Measurements from ENCODE around the gene KLHL2.
A peak's percentile ranks its signal among the peaks of the same experiment; 100 is the strongest.
"Not testable (repeated sequence)": the region's sequence is repeated elsewhere in the genome, so short reads cannot be mapped to it uniquely, and the experiment has no call there.

The KLHL2 gene

DNA sequence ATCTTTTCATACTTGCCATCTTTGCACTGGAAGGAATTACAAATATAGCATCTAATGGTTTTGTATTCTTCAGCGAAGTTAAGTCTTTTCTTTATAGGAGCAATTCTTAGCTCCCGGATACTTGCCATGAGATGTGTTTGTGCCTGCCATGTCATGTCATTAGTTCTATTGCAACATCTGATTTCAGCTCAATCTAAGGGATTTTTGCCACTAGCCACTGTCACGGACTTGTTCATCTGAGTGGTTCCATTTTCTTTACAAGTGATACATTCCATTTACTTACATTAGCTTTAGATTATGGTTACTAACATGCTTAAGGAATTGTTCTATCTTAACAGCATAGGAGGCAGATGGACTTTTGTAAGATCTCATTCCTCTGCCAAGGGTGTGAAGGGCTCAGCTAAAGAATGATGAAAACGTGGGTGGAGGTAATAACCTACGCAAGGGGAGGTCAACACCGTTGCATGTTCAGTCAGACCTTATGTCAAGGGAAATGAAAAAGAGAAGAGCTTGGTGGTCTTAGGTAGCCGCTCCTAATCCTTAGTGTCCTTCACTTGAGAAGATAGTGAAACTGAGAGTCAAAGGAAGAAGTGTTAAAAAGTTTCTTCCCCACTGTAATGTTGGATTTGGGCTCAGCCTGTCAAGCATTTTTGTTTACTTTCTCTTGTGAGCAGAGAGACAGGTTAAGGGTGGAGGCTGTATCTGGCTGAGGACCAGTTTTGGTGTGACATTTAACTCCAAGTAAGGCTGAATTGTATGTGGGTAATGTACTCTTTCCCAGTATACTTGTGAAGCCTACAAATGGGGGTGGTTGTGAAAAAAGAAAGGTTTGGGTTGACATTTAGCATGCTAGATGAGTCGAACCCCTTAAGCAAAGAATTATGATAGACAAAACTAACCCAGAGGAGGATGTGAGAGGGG is 3.6 kb upstream of the KLHL2 start:
- DNase-seq, result no peak

DNA sequence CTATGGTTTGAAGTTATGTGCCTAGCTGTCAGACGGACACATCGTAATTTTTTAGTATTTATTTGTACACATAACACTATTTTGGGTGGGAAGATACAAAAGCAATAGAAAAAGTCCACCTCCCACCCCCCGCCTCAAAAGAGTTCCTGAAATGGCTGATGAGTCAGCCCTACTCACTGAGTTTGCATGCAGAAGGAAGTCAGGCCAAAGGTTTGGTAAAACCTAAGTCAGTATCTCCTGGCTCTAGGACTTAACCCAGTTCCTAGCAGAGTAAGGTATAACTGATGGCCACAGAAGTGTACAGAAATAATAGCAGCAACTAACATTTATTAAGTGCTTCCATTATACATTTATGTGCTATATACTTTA is 2.9 kb upstream of the KLHL2 start:
- no peak for DNase-seq

- no peak for DNase-seq
Observed at GRCh38 chr4:165207016-165207430, 338 bp upstream of the KLHL2 start.

GRCh38 chr4:165208221-165208652 is 876 bp downstream of the KLHL2 start:
- no peak for DNase-seq

DNA sequence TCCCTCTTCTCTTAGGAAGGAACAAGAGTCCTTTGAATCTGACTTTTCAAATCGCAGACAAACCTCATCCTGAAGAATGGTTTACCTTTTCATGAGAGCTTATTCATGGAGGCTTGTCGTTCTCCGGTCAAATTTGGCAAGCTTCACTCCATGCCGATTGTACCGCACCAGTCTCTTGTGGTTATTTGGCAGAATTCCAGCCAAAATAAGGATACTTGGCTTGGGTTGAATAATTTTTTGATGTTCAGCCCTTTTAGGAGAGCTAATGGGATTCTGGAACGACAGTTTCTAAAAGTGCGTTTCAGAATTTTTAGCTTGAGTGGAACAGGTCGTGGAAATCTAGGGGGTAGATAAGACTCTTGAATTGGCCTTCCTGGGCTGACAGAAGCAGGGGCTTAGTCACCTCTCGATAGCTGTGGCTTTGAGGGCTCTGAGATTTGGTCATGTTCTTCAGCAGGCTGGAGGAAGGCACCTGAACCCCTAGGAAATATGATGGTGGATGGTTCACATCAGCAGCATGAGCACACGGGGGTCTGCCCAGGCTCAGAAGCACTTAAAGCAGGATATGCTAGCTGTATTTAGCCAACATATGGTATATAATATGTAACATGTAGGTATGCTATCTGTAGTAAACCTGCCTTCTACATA is 1.5 kb downstream of the KLHL2 start:
- peak; percentile 18 to 78 for DNase-seq

GRCh38 chr4:165209796-165210195 is 2.4 kb downstream of the KLHL2 start:
- no peak for DNase-seq

- DNase-seq, result no peak
Observed at GRCh38 chr4:165210566-165210965, 3.2 kb downstream of the KLHL2 start.

DNA sequence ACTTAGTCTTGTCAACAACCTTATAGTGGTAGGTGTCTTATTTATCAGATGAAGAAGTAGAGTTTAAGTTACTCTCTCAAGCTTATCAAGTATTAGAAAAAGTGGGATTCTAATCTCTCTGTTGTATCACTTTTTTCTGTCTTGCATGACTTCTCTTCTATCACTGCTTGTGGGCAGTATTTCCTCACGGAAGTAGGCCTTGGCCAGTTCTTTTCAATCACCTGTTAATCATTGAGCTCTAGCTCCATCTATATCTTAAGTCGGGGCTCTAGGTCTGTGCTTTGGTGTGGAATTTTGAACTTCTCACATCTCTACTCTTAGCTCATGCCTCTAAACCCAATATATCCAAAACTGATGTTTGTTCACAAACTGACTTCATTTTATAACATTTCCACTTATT is 5.3 kb downstream of the KLHL2 start:
- DNase-seq, result not testable (repeated sequence)

DNA sequence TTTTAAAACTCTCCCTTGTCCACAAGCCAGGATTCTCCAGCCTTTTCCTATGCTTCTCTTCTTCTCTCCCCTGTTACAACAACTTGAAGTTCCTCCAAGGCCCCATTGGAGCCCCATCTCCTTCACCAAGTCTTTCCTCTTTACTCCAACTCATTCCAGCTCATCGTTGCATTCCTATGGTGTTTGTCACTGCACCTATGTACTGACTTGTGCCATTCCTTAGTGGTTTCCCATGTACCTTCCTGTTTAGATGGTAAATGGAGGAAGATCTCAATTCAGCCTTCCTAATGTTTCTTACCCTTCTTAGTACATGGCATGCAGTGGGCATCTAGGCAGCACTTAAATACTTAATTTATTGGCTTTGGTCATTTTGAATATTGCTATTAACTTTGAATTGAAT is 6.0 kb downstream of the KLHL2 start:
- DNase-seq, result not testable (repeated sequence)

DNA sequence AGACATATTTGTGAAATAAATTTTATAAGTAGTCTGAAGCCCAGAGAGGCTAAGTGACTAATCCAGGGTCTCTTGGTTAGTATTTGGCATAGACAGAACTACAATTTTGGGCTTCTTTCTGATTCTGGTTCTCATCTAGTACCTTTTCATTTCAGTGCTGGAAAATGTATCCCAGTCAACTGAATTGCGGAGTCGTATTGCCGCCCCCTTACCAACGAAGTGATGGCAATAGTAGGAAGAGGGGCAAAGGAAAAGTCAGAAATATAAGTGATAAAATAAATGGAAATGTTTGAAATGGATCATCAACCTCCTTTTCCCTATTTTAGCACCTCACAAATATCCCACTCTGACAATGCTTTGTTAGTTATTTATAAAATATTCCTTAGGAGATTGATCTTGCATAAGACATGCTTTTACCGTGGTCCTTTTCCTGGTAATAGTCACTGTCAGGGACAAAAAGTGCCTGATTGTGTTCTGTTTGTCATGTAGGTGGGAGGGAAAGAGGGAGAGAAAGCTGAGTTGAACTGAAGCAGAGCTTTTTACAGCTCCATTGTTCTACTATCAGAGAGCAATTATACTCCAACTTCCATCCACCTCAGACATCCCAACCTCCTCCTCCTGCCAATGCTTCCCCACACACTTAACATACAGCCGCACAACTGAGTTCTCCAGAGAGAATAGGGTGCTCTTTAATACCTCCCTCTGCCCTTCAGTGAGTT is 6.8 kb downstream of the KLHL2 start:
- DNase-seq, result not testable (repeated sequence)

DNA sequence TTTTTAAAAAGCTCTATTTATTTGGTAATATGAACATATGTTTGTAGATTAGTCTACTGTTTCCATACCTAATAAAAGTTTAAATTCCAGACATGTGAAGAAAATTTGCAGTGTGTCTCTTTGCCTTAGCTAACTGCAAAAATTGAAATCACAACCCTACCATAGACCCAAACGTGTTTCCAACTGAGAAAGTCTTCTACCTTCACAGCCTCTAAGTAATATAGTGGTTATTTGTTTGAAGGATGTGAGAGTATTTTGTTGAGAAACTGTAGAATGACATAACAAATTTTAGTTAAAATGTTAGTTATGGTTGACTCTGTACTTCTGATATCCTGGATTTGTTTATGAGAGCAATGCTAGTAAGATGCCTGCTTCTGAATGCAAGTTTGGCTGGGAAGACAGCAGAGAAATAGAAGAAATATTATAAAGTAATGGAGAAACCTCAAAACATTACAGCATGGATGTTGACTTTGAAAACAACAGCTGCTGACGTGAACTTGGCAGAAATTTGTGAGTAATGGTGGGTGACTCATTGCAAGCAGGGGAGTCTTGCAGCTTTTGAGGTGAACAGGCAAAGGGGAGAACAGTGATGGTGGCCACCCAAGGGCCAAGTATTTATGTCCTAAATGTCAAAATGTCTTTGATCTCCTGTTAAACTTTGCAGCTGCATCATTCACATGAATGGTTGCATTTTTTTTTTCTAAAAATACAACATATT is 7.8 kb downstream of the KLHL2 start:
- peak in 1 of 2 experiments; percentile 20 for DNase-seq

- not testable (repeated sequence) for DNase-seq
Observed at GRCh38 chr4:165215761-165216487, 8.6 kb downstream of the KLHL2 start.

DNA sequence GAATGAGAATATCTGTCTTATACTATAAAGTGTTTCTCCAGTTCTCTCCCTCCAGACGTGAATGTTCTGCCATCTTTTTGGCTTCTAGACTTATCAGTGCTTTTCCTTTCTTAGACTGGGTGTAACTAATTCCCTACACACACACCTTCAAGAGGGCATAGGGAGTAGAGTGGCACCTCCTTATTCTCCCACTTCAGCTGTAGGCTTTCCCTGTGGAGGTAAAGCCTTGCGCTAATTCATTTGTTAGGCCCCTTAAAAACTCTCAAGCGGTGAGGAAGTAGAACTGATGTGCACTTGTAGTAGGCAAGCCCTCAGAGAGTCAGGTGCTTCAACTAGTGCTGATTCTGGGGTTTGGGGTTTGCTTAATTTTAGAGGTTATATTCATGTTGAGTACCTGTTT is 10.0 kb downstream of the KLHL2 start:
- no peak for DNase-seq

- not testable (repeated sequence) for DNase-seq
Observed at GRCh38 chr4:165221306-165221705, 13.9 kb downstream of the KLHL2 start.

GRCh38 chr4:165221993-165222650 is 14.8 kb downstream of the KLHL2 start:
- DNase-seq, result not testable (repeated sequence)

DNA sequence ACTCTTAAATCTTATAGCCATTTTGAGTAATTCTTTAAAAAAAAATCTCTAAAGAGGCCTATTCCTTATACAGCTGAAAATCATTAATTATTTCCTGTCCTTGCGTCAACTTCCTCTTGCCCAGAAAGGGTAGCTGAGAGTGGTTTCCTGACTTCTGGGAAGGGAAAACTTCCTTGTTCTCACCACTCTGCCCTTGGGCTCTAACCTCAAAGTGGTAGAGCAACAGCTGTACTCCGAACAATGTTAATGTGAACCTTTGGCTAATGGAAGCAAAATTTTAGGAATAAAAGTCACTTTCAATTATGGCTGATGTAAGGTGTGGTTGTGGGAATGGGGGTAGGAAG is 15.3 kb downstream of the KLHL2 start:
- DNase-seq, result no peak

- not testable (repeated sequence) for DNase-seq
Observed at GRCh38 chr4:165227401-165227800, 20.0 kb downstream of the KLHL2 start.

- peak in 1 of 2 experiments; percentile 20 for DNase-seq
Observed at GRCh38 chr4:165229490-165230200, 22.3 kb downstream of the KLHL2 start.

DNA sequence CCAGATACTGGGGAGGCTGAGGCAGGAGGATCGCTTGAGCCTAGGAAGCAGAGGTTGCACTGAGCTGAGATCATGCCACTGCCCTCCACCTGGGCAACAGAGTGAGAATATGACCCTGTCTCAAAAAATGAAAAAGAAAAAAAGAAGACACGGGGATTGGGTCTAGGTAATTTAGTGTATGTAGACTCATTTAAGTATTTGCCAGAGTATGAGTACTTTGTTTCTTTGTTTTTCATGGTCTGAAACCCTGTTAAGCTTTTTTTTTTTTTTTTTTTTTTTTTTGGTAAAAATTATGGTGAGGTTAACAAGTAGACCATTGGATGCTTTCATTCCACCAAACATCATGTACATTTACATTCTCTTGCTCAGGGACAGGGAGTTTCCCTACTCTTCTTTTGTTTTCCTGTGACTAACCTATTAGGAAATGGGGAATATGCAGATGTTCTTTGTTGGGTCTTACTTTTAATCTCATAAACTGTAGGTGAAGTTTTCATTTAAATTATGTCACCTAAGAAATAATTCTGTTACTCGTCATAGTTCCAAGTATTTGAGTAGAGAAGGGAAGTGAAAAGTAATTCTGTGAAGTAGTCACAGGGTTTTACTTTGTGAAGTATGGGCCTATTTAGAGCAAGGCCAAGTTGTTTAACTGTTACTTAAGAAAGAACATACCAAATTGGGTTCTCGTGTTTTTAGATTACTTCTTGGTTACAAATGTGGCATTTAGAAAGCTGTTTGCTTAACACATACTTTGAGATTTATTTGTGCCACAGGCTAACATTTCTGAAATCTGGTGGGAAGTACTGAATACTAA is 25.5 kb downstream of the KLHL2 start:
- not testable (repeated sequence) for DNase-seq

DNA sequence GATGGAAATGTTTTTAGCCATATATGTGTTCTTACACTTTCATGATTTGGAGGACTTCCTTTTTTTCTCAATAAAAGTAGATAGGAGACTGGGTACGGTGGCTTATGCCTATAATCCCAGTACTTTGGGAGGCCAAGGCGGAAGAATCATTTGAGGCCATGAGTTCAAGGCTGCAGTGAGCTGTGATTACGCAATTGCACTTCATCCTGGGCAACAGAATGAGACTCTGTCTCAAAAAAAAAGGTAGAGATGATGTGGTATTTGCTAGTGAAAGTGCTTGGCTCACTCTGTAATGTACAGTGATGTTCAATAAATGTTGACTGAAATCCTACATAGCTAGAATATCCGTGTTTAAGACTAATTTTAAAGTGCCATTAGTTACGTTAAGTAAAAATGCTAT is 27.4 kb downstream of the KLHL2 start:
- DNase-seq, result no peak
